ENCODE results near the gene VANGL1. TPM values are rescaled to one million over a fixed set of nuclear protein-coding genes. Genes with fewer than 3 reads are reported as not detected.
A peak's percentile ranks its signal among the peaks of the same experiment; 100 is the strongest.

VANGL1 gene
- total RNA-seq, 4 donors from 2014 or later = 17.7 to 33.6 (median 26.2) TPM

- Histone ChIP-seq H3K4me1 (peaks cover 21% of the 10 kb centered on the region), H3K36me3 (peaks cover 39% of the 10 kb centered on the region), H3K27ac (no peak overlapping the region), H3K27me3 (no peaks in the 10 kb centered on the region), H3K4me3 (no peak overlapping the region), H3K9me3 (no peaks in the 10 kb centered on the region)
- 83% methylated on average over 1 of the region's 1 CpG for WGBS
- TF ChIP-seq CTCF (IDR thresholded peaks at IDR 0.05) (no peak), EP300 (IDR thresholded peaks at IDR 0.05) (no peak), POLR2A (IDR thresholded peaks at IDR 0.05) (no peak), POLR2AphosphoS5 (IDR thresholded peaks at IDR 0.05) (no peak)
- no peak for DNase-seq (ENCODE audit: low spot score in 2 of 2)
Observed at GRCh38 chr1:115661157-115661556, 19.4 kb downstream of the VANGL1 start.

GRCh38 chr1:115665319-115666096, 23.7 kb downstream of the VANGL1 start:
- DNase-seq (ENCODE audit: low spot score in 2 of 2) = no peak
- H3K36me3 ChIP-seq = peaks cover 30% of the 10 kb centered on the region
- H3K4me3 ChIP-seq = no peak overlapping the region
- H3K27me3 ChIP-seq = no peaks in the 10 kb centered on the region
- no peak for TF ChIP-seq POLR2AphosphoS5 (IDR thresholded peaks at IDR 0.05)
- no peak for TF ChIP-seq POLR2A (IDR thresholded peaks at IDR 0.05)
- no peak for TF ChIP-seq EP300 (IDR thresholded peaks at IDR 0.05)
- TF ChIP-seq CTCF (IDR thresholded peaks at IDR 0.05) = no peak
- WGBS = 68% methylated on average over 7 of the region's 7 CpGs
- H3K9me3 ChIP-seq = no peaks in the 10 kb centered on the region
- H3K4me1 ChIP-seq = peaks cover 27% of the 10 kb centered on the region
- H3K27ac ChIP-seq = peak overlapping the region; percentile 14

- no peak for DNase-seq (ENCODE audit: low spot score in 2 of 2)
- peak overlapping the region; percentile 7 for H3K27ac ChIP-seq
- H3K36me3 ChIP-seq = peaks cover 35% of the 10 kb centered on the region
- H3K4me1 ChIP-seq = peaks cover 27% of the 10 kb centered on the region
- H3K9me3 ChIP-seq = no peaks in the 10 kb centered on the region
- WGBS = 83% methylated on average over 5 of the region's 6 CpGs
- TF ChIP-seq CTCF (IDR thresholded peaks at IDR 0.05) (no peak), EP300 (IDR thresholded peaks at IDR 0.05) (no peak), POLR2AphosphoS5 (IDR thresholded peaks at IDR 0.05) (no peak), POLR2A (IDR thresholded peaks at IDR 0.05) (no peak)
- H3K27me3 ChIP-seq = no peaks in the 10 kb centered on the region
- no peak overlapping the region for H3K4me3 ChIP-seq
Observed at GRCh38 chr1:115666206-115666605, 24.4 kb downstream of the VANGL1 start.

GRCh38 chr1:115666702-115667101, 24.9 kb downstream of the VANGL1 start:
- no peak overlapping the region for H3K4me3 ChIP-seq
- H3K4me1 ChIP-seq = peaks cover 28% of the 10 kb centered on the region
- TF ChIP-seq POLR2AphosphoS5 (IDR thresholded peaks at IDR 0.05) (no peak), CTCF (IDR thresholded peaks at IDR 0.05) (no peak), POLR2A (IDR thresholded peaks at IDR 0.05) (no peak), EP300 (IDR thresholded peaks at IDR 0.05) (no peak)
- 79% methylated on average over 4 of the region's 4 CpGs for WGBS
- H3K27me3 ChIP-seq = no peaks in the 10 kb centered on the region
- H3K27ac ChIP-seq = peak overlapping the region; percentile 7
- H3K9me3 ChIP-seq = no peaks in the 10 kb centered on the region
- no peak for DNase-seq (ENCODE audit: low spot score in 2 of 2)
- peaks cover 37% of the 10 kb centered on the region for H3K36me3 ChIP-seq

GRCh38 chr1:115668579-115668978, 26.8 kb downstream of the VANGL1 start:
- 88% methylated on average over 1 of the region's 1 CpG for WGBS
- Histone ChIP-seq H3K4me1 (peaks cover 32% of the 10 kb centered on the region), H3K27me3 (no peaks in the 10 kb centered on the region), H3K36me3 (peaks cover 39% of the 10 kb centered on the region), H3K27ac (no peak overlapping the region), H3K9me3 (no peaks in the 10 kb centered on the region), H3K4me3 (no peak overlapping the region)
- TF ChIP-seq POLR2AphosphoS5 (IDR thresholded peaks at IDR 0.05) (no peak), POLR2A (IDR thresholded peaks at IDR 0.05) (no peak), EP300 (IDR thresholded peaks at IDR 0.05) (no peak), CTCF (IDR thresholded peaks at IDR 0.05) (no peak)
- DNase-seq (ENCODE audit: low spot score in 2 of 2) = no peak

Data from suprapubic skin (tissue), 4 donors.